Brain microvascular endothelial cell (primary cell): ENCODE measurements around the gene CD160.

Source experiments
- DNase-seq: peaks from one replicate; pipeline ENCODE4 v3.0.0-alpha.2; 2020
- H3K27ac ChIP-seq: fragments of 250-450 bp; sonication (Bioruptor Pico); 2 replicates; pipeline ENCODE4 v1.5.1; 2020; ENCODE audit warnings: mild to moderate bottlenecking, moderate library complexity
- H3K27me3 ChIP-seq: fragments of 250-450 bp; sonication (Bioruptor Pico); replicated peaks from 2 replicates; pipeline ENCODE4 v1.5.1; 2020; ENCODE audit warnings: mild to moderate bottlenecking
- H3K36me3 ChIP-seq: fragments of 250-450 bp; sonication (Bioruptor Pico); replicated peaks from 2 replicates; pipeline ENCODE4 v1.5.1; 2020; ENCODE audit warnings: mild to moderate bottlenecking
- H3K4me3 ChIP-seq: 2 replicates; pipeline ENCODE4 v1.5.1; 2011; ENCODE audit warnings: low read depth, mild to moderate bottlenecking, control low read depth, low read length, moderate library complexity
- CTCF ChIP-seq: IDR thresholded peaks from 2 replicates; pipeline ENCODE4 v1.5.1; 2011; ENCODE audit warnings: low read depth, mild to moderate bottlenecking, moderate library complexity, low read length, control low read depth, inconsistent platforms; ENCODE audit errors: missing control alignments
- in situ Hi-C: cut with HindIII; loops from 2 replicates; pipeline ENCODE4 v1.10.0; 2017; ENCODE audit warnings: low sequenced_read_pairs, low pct_ligation_motif_present

The CD160 gene

GRCh38 chr1:145701306-145701862, 17.9 kb upstream of the CD160 start:
- no peak overlapping the region for H3K27ac ChIP-seq
- no peak overlapping the region for H3K4me3 ChIP-seq
- DNase-seq = no peak
- in situ Hi-C loops = no loop called here
- no peaks in the 10 kb centered on the region for H3K27me3 ChIP-seq
- no peaks in the 10 kb centered on the region for H3K36me3 ChIP-seq
- TF ChIP-seq CTCF = no peak

- TF ChIP-seq CTCF = no peak
- Histone ChIP-seq H3K27ac (no peak overlapping the region), H3K36me3 (no peaks in the 10 kb centered on the region), H3K4me3 (no peak overlapping the region), H3K27me3 (no peaks in the 10 kb centered on the region)
- in situ Hi-C loops = no loop called here
- DNase-seq = no peak
These were observed 17.2 kb upstream of the CD160 start for GRCh38 chr1:145702052-145702451.

GRCh38 chr1:145702826-145703225, 16.5 kb upstream of the CD160 start:
- TF ChIP-seq CTCF = no peak
- Histone ChIP-seq H3K4me3 (no peak overlapping the region), H3K27ac (no peak overlapping the region), H3K36me3 (no peaks in the 10 kb centered on the region), H3K27me3 (no peaks in the 10 kb centered on the region)
- in situ Hi-C loops = no loop called here
- DNase-seq = no peak

GRCh38 chr1:145705622-145706021, 13.7 kb upstream of the CD160 start:
- no peaks in the 10 kb centered on the region for H3K27me3 ChIP-seq
- H3K4me3 ChIP-seq = no peak overlapping the region
- in situ Hi-C loops = no loop called here
- H3K36me3 ChIP-seq = no peaks in the 10 kb centered on the region
- DNase-seq = no peak
- no peak overlapping the region for H3K27ac ChIP-seq
- no peak for TF ChIP-seq CTCF

- H3K36me3 ChIP-seq = no peaks in the 10 kb centered on the region
- H3K27ac ChIP-seq = no peak overlapping the region
- TF ChIP-seq CTCF = no peak
- H3K4me3 ChIP-seq = no peak overlapping the region
- peak; percentile 51 for DNase-seq
- in situ Hi-C loops = no loop called here
- no peaks in the 10 kb centered on the region for H3K27me3 ChIP-seq
These were observed 13.1 kb upstream of the CD160 start for GRCh38 chr1:145706086-145706664.
